Body of pancreas (tissue), 4 donors: ENCODE data around the gene PABPN1. TPM values are rescaled to one million over a fixed set of nuclear protein-coding genes. Genes with fewer than 3 reads are reported as not detected.

Source experiments
- ATAC-seq: fragments of 150-250 bp; one replicate; pipeline ENCODE4 v1.9.1; 2016
- DNase-seq, 4 donors: peaks; one replicate each; pipeline ENCODE4 v3.0.0-alpha.2; 2019
- H3K27ac ChIP-seq, 4 donors: fragments of 200-600 bp; sonication (generic); 1 replicate in 3 of 4; 2 replicates in 1 of 4; pipeline versions ENCODE4 v1.5.1 to v1.6.1; 2016 to 2019; ENCODE audit warnings: mild to moderate bottlenecking in 1 of 4, mixed read lengths in 1 of 4, moderate library complexity in 1 of 4
- H3K27me3 ChIP-seq, 2 donors: fragments of 200-600 bp; sonication (generic); one replicate each; pipeline ENCODE4 v1.6.0; 2016; ENCODE audit warnings: mild to moderate bottlenecking in 1 of 2
- H3K36me3 ChIP-seq, 2 donors: fragments of 200-600 bp; sonication (generic); replicated peaks in 1 of 2; 2 replicates each; pipeline ENCODE4 v1.5.1; 2016; ENCODE audit warnings: low read depth in 2 of 2; ENCODE audit not compliant: insufficient read depth in 1 of 2
- H3K4me1 ChIP-seq: fragments of 200-600 bp; sonication (generic); one replicate; pipeline ENCODE4 v1.6.0; 2016
- H3K4me3 ChIP-seq, 2 donors: fragments of 200-600 bp; sonication (generic); 1 replicate in 1 of 2; 2 replicates in 1 of 2; pipeline ENCODE4 v1.5.1; 2016 to 2019
- H3K9me3 ChIP-seq, 3 donors: fragments of 200-600 bp; sonication (generic); 1 replicate in 2 of 3; 2 replicates in 1 of 3; pipeline ENCODE4 v1.5.1; 2016
- POLR2A ChIP-seq, 3 donors: fragments of 450-650 bp; IDR thresholded peaks; one replicate each; pipeline ENCODE4 v1.6.1; 2016; ENCODE audit warnings: antibody characterized with exemption in 3 of 3, mild to moderate bottlenecking in 2 of 3
- WGBS, 2 donors: methylation state at CpG; one replicate each; pipeline ENCODE4 v1.1.5; 2017; 5-methylcytosine and 5-hydroxymethylcytosine counted together
- intact Hi-C: fragments of 100-400 bp; cut with DNase I; formaldehyde crosslinking; loops from one replicate; pipeline ENCODE4 v1.15.1; 2023
- total RNA-seq, 2 donors: library from RNA; depleted of rRNA; stranded (reverse); fragments of >200 nt; gene quantifications; one replicate each; pipeline ENCODE4 v1.1.0, GENCODE V29; 2016
- TF ChIP-seq, protein P1 (sequence below), 7 experiments: fragments of 450-650 bp in 4 of 7; fragments of 200-600 bp in 3 of 7; sonication (generic) in 3 of 7; IDR thresholded peaks; one replicate each; pipeline ENCODE4 v1.5.1; 2016 to 2019; ENCODE audit warnings: antibody characterized with exemption in 7 of 7

The PABPN1 gene
- total RNA-seq, 2 donors from 2014 or later: 28.8 to 46.8 TPM

GRCh38 chr14:23354990-23355389 is 33.7 kb downstream of the PABPN1 start:
- WGBS, 2 donors: 80 to 82% methylated on average over 6 of the region's 6 CpGs
- no peak overlapping the region for H3K27ac ChIP-seq
- intact Hi-C loops: no loop called here
- H3K4me3 ChIP-seq: no peak overlapping the region
- no peaks in the 10 kb centered on the region for H3K27me3 ChIP-seq
- no peak for DNase-seq
- peaks cover 16% of the 10 kb centered on the region for H3K4me1 ChIP-seq
- no peaks in the 10 kb centered on the region for H3K9me3 ChIP-seq
- no peaks in the 10 kb centered on the region for H3K36me3 ChIP-seq
- no peak for ATAC-seq
- no peak for TF ChIP-seq POLR2A (IDR thresholded peaks at IDR 0.05)
- TF ChIP-seq, protein P1, sequence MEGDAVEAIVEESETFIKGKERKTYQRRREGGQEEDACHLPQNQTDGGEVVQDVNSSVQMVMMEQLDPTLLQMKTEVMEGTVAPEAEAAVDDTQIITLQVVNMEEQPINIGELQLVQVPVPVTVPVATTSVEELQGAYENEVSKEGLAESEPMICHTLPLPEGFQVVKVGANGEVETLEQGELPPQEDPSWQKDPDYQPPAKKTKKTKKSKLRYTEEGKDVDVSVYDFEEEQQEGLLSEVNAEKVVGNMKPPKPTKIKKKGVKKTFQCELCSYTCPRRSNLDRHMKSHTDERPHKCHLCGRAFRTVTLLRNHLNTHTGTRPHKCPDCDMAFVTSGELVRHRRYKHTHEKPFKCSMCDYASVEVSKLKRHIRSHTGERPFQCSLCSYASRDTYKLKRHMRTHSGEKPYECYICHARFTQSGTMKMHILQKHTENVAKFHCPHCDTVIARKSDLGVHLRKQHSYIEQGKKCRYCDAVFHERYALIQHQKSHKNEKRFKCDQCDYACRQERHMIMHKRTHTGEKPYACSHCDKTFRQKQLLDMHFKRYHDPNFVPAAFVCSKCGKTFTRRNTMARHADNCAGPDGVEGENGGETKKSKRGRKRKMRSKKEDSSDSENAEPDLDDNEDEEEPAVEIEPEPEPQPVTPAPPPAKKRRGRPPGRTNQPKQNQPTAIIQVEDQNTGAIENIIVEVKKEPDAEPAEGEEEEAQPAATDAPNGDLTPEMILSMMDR (IDR thresholded peaks at IDR 0.05): no peak

DNA sequence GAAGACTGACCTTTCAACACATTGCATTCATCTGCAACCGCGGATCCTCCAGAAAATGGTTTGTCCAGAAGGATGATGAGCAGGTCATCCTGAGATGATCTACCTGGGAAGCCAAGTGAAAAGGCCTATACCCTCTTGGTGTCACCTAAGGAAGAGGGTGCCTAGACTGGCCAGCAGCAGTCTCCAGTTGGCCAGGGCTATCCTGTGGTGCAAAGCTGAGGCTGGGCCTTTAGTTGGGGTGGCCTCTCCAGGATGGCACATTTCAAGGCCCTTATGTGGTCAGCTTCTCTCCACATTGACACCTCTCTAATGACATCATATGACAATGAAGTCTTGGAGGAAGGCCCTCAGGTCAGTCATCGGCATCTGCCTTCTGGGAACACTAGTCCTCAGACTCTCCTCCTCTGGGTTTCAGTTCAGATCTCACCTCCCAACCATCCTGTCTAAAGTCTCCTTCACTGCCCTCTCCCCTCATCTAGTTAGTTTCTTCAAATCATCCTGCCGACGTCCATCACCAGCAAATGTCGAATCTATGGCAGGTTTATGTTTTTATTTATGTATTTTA is 34.7 kb downstream of the PABPN1 start:
- Histone ChIP-seq H3K4me1 (peaks cover 16% of the 10 kb centered on the region), H3K36me3 (no peaks in the 10 kb centered on the region), H3K27ac (no peak overlapping the region), H3K9me3 (no peaks in the 10 kb centered on the region), H3K27me3 (no peaks in the 10 kb centered on the region), H3K4me3 (no peak overlapping the region)
- no peak for TF ChIP-seq POLR2A (IDR thresholded peaks at IDR 0.05)
- TF ChIP-seq, protein P1 (IDR thresholded peaks at IDR 0.05): no peak
- DNase-seq (no peak), ATAC-seq (no peak)
- intact Hi-C loops: no loop called here
- WGBS, 2 donors: 69 to 76% methylated on average over 6 of the region's 6 CpGs

- H3K4me1 ChIP-seq: peaks cover 14% of the 10 kb centered on the region
- no peak for TF ChIP-seq POLR2A (IDR thresholded peaks at IDR 0.05)
- TF ChIP-seq, protein P1 (IDR thresholded peaks at IDR 0.05): no peak
- no peak for ATAC-seq
- no peak overlapping the region for H3K27ac ChIP-seq
- H3K36me3 ChIP-seq: no peaks in the 10 kb centered on the region
- no peaks in the 10 kb centered on the region for H3K9me3 ChIP-seq
- no peak for DNase-seq
- no peaks in the 10 kb centered on the region for H3K27me3 ChIP-seq
- WGBS, 2 donors: 83 to 91% methylated on average over 4 of the region's 4 CpGs
- H3K4me3 ChIP-seq: no peak overlapping the region
- intact Hi-C loops: no loop called here
Measured at GRCh38 chr14:23356662-23357061, 35.4 kb downstream of the PABPN1 start.

DNA sequence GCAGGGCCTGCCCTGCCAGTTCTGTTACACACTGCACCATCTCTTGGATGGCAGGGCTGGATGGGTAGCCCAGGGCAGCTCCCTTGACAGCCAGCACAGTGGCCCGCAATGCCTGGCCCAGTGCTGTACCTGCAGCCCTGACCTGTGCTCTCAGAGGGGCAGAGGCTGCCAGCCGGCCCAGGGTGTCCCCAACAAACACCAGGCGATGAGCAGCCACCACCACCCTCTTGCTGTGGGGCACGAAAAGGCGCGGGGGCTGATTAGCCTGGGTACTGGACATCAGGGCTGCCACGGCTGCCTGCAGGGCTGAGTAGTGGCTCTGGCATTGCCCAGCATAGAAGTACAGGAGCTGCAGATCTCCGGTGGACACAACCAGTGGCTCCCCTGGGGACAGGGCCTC is 36.0 kb downstream of the PABPN1 start:
- intact Hi-C loops: no loop called here
- H3K27me3 ChIP-seq: no peaks in the 10 kb centered on the region
- TF ChIP-seq POLR2A (IDR thresholded peaks at IDR 0.05): no peak
- TF ChIP-seq, protein P1 (IDR thresholded peaks at IDR 0.05): no peak
- no peak overlapping the region for H3K27ac ChIP-seq
- no peaks in the 10 kb centered on the region for H3K9me3 ChIP-seq
- no peak overlapping the region for H3K4me3 ChIP-seq
- no peaks in the 10 kb centered on the region for H3K36me3 ChIP-seq
- peaks cover 8% of the 10 kb centered on the region for H3K4me1 ChIP-seq
- ATAC-seq: no peak
- no peak for DNase-seq
- WGBS, 2 donors: 90% methylated on average over 5 to 8 of the region's 8 CpGs

GRCh38 chr14:23358042-23358441 is 36.8 kb downstream of the PABPN1 start:
- Histone ChIP-seq H3K27ac (no peak overlapping the region), H3K4me3 (no peak overlapping the region), H3K36me3 (no peaks in the 10 kb centered on the region), H3K4me1 (peaks cover under 1% of the 10 kb centered on the region), H3K9me3 (no peaks in the 10 kb centered on the region), H3K27me3 (no peaks in the 10 kb centered on the region)
- ATAC-seq: no peak
- TF ChIP-seq POLR2A (IDR thresholded peaks at IDR 0.05): no peak
- TF ChIP-seq, protein P1 (IDR thresholded peaks at IDR 0.05): no peak
- DNase-seq: no peak
- WGBS, 2 donors: 68 to 71% methylated on average over 3 of the region's 3 CpGs
- intact Hi-C loops: no loop called here
